ENCODE data around the gene PPP1R1C. TPM values are rescaled to one million over a fixed set of nuclear protein-coding genes. Genes with fewer than 3 reads are reported as not detected.

Gene PPP1R1C
- total RNA-seq, 1 donor, result 0.36 TPM

DNA sequence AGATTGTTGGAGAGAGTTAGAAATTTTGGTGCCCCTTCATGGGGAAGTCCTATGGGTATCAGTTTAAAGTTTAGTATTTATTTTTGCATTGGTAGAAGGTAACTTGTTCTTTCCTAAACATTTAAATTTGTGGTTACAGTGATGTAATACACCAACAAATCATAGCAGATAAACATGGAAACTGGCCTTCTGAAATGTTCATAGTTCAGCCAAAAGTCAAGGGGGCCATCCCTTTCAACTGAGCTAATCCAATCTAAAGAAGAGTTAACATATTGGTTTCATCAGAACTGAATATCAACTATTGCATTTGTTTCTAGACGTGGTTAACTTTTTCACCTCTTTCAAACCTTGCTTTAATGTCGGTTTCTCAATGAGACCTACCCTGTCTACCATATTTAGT is 46.3 kb downstream of the PPP1R1C start:
- no peaks in the 10 kb centered on the region for H3K79me2 ChIP-seq (ENCODE audit: insufficient read depth, low read length)
- no peak overlapping the region for H3K4me3 ChIP-seq (ENCODE audit: insufficient read depth, low read length)
- H2AFZ ChIP-seq (ENCODE audit: low read length), result no peak overlapping the region
- no peak overlapping the region for H3K27ac ChIP-seq (ENCODE audit: low read depth, low read length)
- no peaks in the 10 kb centered on the region for H3K4me1 ChIP-seq (ENCODE audit: insufficient read depth, low read length)
- H4K20me1 ChIP-seq (ENCODE audit: insufficient read depth, low read length), result no peaks in the 10 kb centered on the region
- no peaks in the 10 kb centered on the region for H3K9me3 ChIP-seq (ENCODE audit: low read depth, low read length)
- no peak overlapping the region for H3K4me2 ChIP-seq (ENCODE audit: insufficient read depth, low read length)
- no peak for TF ChIP-seq CTCF (IDR thresholded peaks at IDR 0.05; ENCODE audit: extremely low read depth, low read depth, low read length)
- H3K36me3 ChIP-seq (ENCODE audit: insufficient read depth, low read length), result no peaks in the 10 kb centered on the region
- DNase-seq (ENCODE audit: insufficient read length, low spot score, missing footprints), result no peak
- H3K27me3 ChIP-seq (ENCODE audit: insufficient read depth, low read length), result no peaks in the 10 kb centered on the region

DNA sequence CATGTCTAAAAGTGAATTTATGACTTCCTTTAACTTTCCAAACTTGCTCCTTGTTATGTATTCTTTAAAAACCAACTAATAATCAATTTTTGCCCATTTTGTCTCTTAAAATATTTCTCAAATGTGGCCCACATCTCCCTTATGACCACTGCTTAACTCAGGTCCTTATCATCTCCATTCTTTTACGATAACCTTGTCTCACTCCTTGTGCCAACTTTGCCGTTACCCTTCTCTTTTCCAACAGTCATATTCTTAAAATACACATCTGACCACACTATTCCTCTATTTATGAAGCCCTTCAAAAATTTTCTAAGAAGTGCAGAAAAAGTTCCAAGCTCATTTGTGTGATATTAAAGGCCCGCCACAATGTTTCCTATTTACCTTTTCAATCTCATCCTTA is 47.8 kb downstream of the PPP1R1C start:
- H2AFZ ChIP-seq (ENCODE audit: low read length), result no peak overlapping the region
- DNase-seq (ENCODE audit: insufficient read length, low spot score, missing footprints), result peak; percentile 21
- no peak overlapping the region for H3K4me2 ChIP-seq (ENCODE audit: insufficient read depth, low read length)
- H3K79me2 ChIP-seq (ENCODE audit: insufficient read depth, low read length), result no peaks in the 10 kb centered on the region
- no peak overlapping the region for H3K4me3 ChIP-seq (ENCODE audit: insufficient read depth, low read length)
- no peaks in the 10 kb centered on the region for H4K20me1 ChIP-seq (ENCODE audit: insufficient read depth, low read length)
- no peaks in the 10 kb centered on the region for H3K9me3 ChIP-seq (ENCODE audit: low read depth, low read length)
- H3K27ac ChIP-seq (ENCODE audit: low read depth, low read length), result no peak overlapping the region
- no peaks in the 10 kb centered on the region for H3K27me3 ChIP-seq (ENCODE audit: insufficient read depth, low read length)
- no peak for TF ChIP-seq CTCF (IDR thresholded peaks at IDR 0.05; ENCODE audit: extremely low read depth, low read depth, low read length)
- no peaks in the 10 kb centered on the region for H3K36me3 ChIP-seq (ENCODE audit: insufficient read depth, low read length)
- H3K4me1 ChIP-seq (ENCODE audit: insufficient read depth, low read length), result peaks cover 3% of the 10 kb centered on the region

DNA sequence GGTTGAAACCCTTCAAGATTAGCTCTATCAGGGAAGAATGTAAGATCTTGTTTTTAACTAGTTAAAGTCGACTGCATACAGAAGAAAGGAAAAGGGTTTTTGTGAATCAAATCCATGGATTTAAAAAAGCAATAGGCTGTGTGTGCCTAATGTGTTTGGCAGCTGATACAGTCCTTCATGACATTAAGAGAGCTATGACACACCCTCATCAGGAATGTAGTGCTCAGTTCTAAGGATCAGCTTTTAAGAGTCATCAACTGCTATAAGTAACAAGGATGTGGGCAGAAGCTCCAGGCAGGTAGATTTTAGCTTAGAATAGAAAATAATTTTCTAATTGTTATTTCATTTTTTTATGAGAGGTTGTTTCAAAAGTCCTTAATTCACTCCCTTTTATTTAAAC is 52.9 kb downstream of the PPP1R1C start:
- H3K79me2 ChIP-seq (ENCODE audit: insufficient read depth, low read length), result no peaks in the 10 kb centered on the region
- H3K4me2 ChIP-seq (ENCODE audit: insufficient read depth, low read length), result no peak overlapping the region
- H2AFZ ChIP-seq (ENCODE audit: low read length), result peak overlapping the region; percentile 2
- H3K4me1 ChIP-seq (ENCODE audit: insufficient read depth, low read length), result peaks cover 15% of the 10 kb centered on the region
- no peak overlapping the region for H3K4me3 ChIP-seq (ENCODE audit: insufficient read depth, low read length)
- no peaks in the 10 kb centered on the region for H3K9me3 ChIP-seq (ENCODE audit: low read depth, low read length)
- H3K27ac ChIP-seq (ENCODE audit: low read depth, low read length), result no peak overlapping the region
- no peaks in the 10 kb centered on the region for H3K36me3 ChIP-seq (ENCODE audit: insufficient read depth, low read length)
- no peak for TF ChIP-seq CTCF (IDR thresholded peaks at IDR 0.05; ENCODE audit: extremely low read depth, low read depth, low read length)
- H3K27me3 ChIP-seq (ENCODE audit: insufficient read depth, low read length), result no peaks in the 10 kb centered on the region
- H4K20me1 ChIP-seq (ENCODE audit: insufficient read depth, low read length), result no peaks in the 10 kb centered on the region
- DNase-seq (ENCODE audit: insufficient read length, low spot score, missing footprints), result no peak

DNA sequence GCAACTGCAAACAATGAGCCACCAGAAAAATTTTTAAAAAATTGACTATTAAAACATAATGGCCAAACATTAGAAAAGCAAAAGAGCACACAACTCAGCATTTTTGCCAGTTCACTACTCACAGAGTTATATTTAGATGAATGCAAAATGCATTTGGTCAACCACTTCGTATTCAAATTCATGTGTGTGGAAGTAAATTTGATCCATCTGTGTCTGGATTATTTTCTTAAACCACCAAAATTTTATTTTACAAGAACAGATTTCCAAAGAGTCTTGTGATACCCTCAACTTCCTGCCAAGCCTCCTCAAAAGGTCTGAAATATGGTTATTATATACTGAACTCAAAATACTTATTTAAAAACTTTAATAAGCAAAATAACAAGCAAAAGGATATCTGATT is 57.4 kb downstream of the PPP1R1C start:
- Histone ChIP-seq H4K20me1 (ENCODE audit: insufficient read depth, low read length) (no peaks in the 10 kb centered on the region), H3K4me3 (ENCODE audit: insufficient read depth, low read length) (no peak overlapping the region), H3K4me2 (ENCODE audit: insufficient read depth, low read length) (no peak overlapping the region), H2AFZ (ENCODE audit: low read length) (no peak overlapping the region), H3K36me3 (ENCODE audit: insufficient read depth, low read length) (no peaks in the 10 kb centered on the region), H3K79me2 (ENCODE audit: insufficient read depth, low read length) (no peaks in the 10 kb centered on the region), H3K4me1 (ENCODE audit: insufficient read depth, low read length) (peaks cover 20% of the 10 kb centered on the region), H3K9me3 (ENCODE audit: low read depth, low read length) (no peaks in the 10 kb centered on the region), H3K27ac (ENCODE audit: low read depth, low read length) (no peak overlapping the region), H3K27me3 (ENCODE audit: insufficient read depth, low read length) (no peaks in the 10 kb centered on the region)
- no peak for DNase-seq (ENCODE audit: insufficient read length, low spot score, missing footprints)
- no peak for TF ChIP-seq CTCF (IDR thresholded peaks at IDR 0.05; ENCODE audit: extremely low read depth, low read depth, low read length)
